ENCODE data around the gene KCP. TPM values are rescaled to one million over a fixed set of nuclear protein-coding genes. Genes with fewer than 3 reads are reported as not detected.

The KCP gene
- polyA plus RNA-seq, 4 donors: 1.6 to 38.8 (median 17.9) TPM

DNA sequence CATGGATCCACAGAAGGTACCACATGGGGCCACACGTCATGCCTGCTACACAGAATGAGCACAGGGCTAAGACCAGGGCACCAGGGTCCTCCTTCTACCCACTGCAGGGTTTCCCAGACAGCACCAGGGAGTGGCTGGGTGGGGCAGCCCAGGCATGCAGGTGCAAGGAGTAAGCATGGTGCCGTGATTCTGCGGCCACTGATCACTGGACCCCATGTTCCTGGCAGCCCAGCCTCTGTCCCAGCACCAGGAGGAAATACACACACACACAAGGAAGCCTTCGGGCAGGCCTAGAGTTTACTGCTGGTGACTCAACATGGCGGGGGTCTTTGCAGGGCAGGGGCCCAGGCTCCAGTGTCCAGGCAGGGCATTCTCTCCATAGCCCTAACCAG lies 33.9 kb downstream of the KCP start:
- no peak for DNase-seq (ENCODE audit: low read depth in 4 of 4, low spot score in 3 of 4)

DNA sequence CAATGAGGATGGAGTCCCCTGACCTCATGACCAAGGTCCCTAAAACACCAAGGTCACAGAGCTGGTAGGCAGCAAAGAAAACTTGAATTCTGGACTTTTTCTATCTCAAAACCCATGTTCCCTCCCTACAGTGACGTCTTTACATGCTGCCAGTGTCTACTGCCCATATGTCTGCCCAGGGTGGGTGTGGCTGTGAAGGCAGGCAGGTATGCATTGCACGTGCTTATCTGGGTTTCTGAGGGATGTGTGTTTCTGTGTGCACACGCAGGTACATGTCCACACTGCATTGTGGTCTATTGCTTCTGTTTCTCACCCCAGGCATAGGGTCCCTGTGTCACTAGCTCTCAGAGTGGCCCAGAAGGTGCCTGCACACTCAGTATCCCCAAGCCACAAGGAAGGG lies 34.4 kb downstream of the KCP start:
- DNase-seq (ENCODE audit: low read depth in 4 of 4, low spot score in 3 of 4): no peak

DNA sequence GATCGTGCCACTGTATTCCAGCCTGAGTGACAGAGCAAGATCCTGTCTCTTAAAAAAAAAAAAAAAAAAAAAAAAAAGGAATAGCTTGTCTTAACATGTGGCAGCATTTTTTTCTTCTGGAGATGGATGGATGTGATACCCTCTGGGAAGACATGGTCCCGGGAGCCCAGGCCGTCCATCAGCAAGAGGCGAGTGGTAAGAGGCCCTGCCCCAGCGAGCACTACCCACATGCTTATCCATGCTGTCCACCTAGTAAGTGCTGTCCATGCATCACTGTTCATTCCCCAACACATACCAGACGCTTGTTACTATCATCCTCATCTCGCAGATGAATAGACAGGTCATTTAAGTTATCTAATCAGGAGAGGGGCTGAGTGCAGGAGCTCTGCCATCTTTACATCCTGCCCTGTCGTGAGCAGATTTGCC lies 35.0 kb downstream of the KCP start:
- DNase-seq (ENCODE audit: low read depth in 4 of 4, low spot score in 3 of 4): no peak

DNA sequence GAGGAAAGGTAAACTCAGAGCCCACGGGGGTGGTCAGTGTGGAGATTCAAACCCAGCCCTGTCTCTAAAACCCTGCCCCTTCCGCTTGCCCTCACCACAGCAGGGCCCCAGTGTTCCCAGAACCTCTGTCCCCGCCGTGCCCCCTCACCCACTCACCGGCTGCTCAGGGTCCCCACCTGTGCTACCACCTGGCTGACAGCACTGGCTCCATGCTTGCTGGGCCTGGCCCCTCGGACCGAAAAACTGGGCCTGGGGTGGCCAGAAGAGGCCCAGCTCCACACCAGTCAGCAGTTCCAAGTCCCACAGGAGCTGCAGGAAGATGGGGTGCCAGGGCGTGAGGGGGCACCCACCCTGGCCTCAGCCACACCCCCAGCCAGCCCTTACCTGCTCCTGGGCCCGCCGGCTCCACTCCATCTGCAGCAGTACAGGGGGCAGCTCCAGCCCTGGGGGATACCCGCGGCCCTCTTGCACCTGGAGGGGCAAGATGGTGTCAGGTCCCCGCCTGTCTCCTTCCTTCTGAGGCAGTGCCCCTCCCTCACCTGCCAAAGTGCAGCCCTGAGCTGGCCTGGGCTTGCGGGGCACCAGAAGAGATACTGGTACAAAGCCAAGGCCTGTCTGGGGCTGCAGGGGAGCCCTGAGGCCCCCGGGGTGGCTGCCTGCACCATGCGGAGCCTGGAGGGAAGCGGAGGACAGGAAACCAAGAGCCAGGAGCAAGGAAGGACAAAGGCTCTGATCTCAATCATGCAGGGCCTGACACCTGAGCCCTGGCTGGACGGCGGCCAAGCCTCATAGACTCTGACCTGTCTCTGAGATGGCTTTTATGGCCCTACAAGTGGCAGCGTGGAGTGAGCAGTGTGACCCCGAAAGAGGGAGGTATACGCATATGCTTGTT lies 36.1 kb downstream of the KCP start:
- DNase-seq (ENCODE audit: low read depth in 4 of 4, low spot score in 3 of 4): no peak

DNA sequence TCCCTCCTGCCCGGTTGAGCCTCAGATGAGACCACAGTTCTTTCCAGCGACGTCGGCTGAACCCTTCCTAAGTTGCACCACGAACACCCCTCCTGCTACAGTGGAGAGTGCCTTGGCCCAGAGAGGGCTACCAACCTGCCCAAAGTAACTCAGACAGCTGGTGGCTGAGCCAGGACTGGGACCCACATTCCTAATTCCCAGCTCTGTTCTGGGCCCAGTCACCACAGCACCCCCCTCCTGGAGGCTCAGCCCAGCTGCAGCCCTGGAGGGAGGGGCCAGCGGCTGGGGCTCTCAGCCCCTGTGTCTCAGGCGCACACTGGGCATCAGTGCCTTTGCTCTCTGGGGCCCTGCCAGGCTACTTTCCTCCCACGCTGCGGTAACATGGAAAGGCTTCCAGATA lies 37.3 kb downstream of the KCP start:
- no peak for DNase-seq (ENCODE audit: low read depth in 4 of 4, low spot score in 3 of 4)

DNA sequence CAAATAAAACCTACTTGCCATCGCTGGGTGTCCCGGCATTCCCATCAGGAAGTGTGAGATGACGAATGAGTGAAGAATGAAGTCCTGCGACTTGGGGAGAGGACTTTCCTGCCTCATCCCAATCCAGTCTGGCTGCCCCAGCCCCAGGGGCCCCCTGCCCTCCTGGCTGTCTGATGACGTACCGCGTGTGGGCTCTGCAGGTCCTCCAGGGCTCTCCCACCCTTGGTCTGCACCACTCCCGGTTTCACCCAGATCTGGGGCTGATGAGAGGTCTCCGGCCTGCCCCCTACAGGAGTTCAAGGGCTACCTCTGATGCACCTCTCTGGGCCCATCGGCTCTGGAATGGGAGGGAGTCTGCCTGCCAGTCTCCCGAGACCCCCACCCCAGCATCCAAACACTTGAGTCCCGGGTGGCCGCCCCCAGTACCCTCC lies 38.1 kb downstream of the KCP start:
- DNase-seq (ENCODE audit: low read depth in 4 of 4, low spot score in 3 of 4): no peak

DNA sequence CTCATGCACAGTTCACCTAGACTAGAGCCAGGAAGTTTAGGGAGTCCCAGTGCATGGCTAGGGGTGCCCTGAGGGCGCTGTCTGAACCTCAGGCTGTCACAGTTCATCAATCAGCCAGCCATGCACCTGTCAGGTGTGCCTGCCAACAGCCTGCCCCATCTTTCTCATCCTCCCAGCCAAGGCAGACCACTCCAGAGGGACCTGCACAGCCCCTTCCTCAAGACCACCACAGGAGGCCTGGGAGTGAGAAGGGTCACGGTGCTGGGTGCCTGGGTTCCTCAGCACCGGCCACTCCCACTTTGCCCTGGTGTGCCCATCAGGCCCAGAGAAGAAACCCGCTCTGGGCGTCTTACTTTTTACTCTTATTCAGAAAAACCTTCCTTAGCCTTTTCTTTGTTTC lies 39.5 kb downstream of the KCP start:
- no peak for DNase-seq (ENCODE audit: low read depth in 4 of 4, low spot score in 3 of 4)

DNA sequence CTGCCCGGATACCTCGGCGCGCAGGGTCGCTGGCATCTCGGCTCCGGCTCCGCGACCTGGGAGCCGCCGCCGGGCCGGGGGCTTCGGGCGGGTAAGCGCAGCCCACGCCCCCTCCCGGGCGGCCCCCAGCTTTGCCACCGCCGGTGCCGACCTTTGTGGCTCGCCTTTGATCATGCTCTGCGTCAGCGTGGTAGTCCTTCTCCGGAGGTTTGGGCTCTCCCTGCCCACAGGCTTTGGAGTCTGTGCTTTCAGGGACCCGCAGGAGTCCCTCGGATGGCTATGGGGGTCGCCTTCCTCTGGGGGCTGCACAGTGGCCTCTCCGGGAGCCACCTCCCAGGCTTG lies 40.6 kb downstream of the KCP start:
- DNase-seq (ENCODE audit: low read depth in 4 of 4, low spot score in 3 of 4): no peak

DNA sequence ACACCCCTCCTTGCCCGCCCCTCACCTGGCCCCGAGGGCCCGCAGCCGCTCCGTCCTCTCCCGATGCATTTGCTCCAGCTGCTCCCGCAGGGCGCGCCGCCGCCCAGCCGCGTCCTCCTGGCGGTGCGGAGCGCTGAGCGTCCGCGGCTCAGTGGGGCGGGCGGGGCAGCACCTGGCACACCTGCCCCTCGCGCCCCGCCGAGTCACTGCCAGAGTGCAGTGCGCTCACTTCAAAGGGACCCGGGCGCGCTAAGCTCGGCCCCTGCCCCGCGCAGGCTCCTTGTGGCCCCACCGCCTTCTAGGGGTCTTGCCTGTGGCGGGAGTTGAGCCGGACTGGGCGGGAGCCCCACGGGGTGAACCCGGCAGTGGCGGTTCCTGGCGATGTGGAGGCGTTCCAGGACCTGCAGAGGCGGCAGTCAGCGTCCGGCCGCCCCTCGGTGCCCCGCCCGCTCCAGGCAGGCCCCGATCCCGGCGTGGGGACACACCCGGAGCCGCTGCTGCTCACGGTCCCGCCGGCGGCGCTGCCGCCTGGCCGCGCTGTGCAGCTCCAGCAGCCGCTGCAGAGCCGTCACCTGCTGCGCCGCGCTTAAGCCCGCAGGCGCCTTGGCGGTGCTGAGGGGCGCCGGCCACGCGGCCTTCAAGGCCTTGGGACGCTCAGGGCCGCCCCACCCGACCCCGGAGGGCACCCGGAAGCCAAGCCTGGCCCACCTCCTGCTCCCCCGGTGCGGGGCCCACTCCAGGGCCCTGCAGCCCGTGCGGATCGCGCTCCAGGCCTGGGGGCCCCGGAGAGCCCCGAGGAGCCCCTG lies 41.2 kb downstream of the KCP start:
- DNase-seq (ENCODE audit: low read depth in 4 of 4, low spot score in 3 of 4): no peak

DNA sequence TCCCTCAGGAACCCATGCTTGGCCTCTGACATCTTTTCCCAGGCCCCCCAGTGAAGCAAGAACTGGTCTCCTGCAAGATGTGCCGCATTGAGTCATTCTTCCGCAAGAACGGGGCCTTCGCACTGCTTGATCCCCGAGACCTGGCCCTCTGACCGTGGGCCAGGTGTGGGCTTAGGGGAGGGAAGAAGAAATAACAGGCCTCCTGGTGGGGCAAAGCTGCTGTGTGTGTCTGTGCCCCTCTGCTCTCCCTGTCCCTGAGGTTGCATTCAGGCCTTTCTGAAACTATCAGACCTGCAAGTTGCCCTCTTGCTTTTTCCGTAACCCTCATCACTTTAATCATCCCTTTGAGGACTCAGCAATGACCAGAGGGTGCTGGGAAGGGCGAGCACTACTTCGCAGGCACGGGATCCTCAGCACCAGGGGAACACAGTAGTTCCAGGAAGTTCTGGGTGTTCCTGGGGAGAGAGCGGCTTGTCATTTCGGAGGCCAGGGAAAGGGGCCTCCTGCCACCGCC lies 41.8 kb downstream of the KCP start:
- DNase-seq (ENCODE audit: low read depth in 4 of 4, low spot score in 3 of 4): no peak

DNA sequence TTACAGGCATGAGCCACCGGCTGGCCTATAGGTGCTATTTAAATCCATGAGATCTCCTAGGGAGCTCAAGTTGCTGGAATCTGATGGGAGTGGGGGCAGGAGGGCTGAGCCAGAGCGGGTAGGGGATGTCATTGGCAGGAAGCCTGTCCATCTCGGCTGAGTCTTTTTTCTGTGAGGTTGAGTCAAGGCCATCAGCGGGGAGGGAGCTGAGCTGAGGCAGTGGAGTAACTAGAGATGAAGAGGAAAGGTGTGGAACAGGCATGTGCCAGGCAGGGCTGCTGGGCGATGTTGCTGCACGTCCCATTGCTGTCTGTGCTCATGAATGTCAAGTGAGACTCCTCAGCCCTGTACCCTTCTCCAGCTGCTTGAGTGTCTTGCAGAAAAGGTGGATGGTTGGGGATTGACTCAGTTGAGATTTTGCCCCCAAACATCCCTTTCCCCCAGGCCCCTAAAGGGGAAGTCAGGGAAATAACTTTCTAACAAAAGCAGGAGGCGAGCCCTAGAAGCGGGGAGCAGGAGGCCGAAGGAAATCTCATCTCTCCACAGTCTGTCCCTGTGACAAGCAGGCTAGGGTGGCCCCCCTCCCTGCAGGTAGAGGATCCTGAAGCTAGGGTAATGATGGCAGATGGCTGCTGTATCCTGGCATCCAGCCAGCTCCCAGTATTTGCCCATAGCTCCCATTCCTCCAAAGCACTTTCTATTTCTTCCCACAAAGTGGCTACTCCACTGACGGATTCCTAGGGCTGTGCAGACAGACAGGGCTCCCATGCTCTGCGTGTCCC lies 42.5 kb downstream of the KCP start:
- no peak for DNase-seq (ENCODE audit: low read depth in 4 of 4, low spot score in 3 of 4)

DNA sequence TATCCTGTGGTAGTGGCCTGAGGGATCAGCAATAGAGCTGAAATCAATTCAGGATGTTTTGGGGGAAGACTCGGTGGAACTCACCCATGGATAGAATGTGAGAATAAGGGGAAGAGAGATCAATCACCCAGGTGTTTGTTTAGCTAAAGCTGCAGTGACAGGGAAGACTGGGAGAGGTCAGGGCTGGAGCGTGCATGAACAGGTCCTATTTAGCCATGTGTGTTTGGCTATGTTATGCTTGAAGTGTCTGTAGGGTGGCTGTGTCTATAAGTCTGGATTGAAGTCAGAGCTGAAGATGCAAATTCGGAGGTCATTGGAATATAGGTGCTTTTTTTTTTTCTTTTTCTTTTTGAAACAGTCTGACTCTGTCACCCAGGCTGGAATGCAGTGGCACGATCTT lies 43.3 kb downstream of the KCP start:
- DNase-seq (ENCODE audit: low read depth in 4 of 4, low spot score in 3 of 4): no peak

DNA sequence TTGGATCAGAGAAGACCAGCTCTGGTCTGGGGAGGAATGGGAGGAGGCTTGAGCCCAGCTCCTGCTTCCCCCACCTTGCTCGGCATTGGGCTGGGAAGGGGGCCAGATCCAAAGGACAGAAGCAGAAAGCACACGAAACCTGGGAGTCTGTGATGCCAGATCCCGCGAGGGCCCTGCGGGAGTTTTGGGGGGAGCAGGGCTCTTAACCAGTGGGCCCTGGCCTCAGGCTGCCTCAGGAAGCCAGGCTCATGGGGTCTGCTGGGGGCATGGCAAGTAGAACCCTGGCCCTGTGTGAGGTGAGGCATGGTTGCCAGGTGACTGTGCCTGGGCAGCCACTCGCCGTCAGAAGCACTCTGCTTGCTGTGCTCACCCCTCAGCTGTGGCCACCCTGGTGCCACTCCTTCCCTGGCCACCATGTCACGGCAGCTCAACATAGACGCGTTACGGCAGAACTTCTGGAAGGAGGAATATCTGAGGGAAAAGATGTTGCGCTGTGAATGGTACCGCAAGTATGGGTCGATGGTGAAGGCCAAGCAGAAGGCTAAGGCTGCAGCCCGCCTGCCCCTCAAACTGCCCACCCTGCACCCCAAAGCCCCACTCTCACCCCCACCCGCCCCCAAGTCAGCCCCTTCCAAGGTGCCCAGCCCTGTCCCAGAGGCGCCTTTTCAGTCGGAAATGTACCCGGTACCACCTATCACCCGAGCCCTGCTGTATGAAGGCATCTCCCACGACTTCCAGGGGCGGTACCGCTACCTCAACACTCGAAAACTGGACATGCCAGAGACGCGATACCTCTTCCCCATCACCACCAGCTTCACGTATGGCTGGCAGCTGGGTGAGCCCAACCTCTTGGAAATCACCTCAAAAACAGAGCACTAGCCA lies 44.3 kb downstream of the KCP start:
- no peak for DNase-seq (ENCODE audit: low read depth in 4 of 4, low spot score in 3 of 4)

DNA sequence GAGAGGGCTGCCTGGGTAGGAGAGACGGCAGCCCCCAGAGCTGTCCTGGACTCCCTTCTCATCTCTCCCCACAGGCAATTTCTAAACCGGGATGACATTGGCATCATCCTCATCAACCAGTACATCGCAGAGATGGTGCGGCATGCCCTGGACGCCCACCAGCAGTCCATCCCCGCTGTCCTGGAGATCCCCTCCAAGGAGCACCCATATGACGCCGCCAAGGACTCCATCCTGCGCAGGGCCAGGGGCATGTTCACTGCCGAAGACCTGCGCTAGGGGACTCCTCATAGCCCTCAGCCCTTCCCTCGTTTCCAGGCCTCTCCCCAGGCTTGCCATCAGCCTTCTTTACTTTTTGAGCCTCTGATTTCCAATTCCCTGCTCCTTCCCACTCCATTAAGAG lies 45.2 kb downstream of the KCP start:
- DNase-seq (ENCODE audit: low read depth in 4 of 4, low spot score in 3 of 4): no peak

DNA sequence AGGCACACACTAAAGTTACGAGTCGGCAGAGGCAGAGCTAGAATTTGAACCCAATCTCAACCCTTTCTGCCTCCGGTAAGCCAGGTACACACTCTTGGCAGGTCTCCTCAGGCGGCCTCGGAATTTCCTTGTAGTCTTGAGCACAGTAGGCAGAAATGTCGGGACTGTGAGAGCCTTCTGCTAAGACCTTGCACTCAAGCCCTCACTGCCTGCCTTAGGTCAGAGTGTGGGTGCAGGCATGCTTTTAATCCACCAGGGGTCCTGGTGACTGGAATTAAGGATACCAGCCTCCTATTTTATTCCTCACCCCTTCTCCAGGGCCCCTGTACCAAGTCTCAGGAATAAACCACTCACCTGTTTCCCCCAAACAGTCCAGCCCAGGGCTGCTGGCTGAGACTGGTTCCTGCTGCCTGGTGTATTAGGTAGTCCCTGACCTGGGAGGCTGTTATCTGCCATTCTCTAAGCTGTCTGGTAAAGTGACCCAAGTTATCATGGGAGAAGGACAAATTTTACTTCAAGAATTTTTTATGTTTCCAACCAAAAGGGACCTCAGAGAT lies 47.0 kb downstream of the KCP start:
- no peak for DNase-seq (ENCODE audit: low read depth in 4 of 4, low spot score in 3 of 4)

DNA sequence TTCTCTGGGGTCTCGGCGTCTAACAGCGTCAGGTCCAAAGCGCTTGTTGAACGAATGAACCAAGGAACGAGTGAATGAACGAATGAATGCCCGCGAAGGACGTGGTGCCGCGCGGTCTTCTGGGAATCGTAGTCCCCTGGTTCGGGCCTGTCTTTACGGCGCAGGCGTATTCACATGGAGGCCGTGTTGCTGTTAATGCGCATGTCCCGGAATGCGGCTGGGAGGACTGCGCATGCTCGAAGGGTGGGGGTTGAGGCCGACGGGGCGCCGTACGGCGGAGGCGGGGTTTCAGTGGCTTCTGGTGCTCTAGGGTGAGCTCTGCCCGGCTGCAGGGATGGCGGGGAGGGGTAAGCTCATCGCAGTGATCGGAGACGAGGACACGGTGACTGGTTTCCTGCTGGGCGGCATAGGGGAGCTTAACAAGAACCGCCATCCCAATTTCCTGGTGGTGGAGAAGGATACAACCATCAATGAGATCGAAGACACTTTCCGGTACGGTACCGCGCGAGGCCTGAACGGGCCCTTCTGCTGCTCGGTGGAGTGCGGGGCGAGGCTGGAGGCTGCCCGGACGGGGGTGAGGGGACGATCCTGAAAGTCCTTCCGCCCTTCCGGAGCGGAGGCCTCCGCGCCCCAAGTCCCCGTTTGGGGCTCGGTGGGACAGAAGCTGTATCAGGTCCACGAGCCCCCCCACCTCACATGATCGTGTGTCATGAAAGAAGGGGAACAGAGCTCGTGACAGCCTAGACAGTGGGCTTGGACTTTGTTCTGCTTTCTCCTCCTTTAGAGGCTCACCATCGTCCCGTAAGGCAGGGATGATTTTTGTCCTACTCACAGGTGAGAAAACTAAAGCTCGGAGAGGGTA lies 47.7 kb downstream of the KCP start, which contains the start of gene ATP6V1F:
Gene ATP6V1F (plus strand): TSS at position 286 of the 862 bp plus-strand sequence. CDS start 49 bp downstream, at position 335.
- DNase-seq (ENCODE audit: low read depth in 4 of 4, low spot score in 3 of 4): peak; percentile 95 to 97 (median 95)

DNA sequence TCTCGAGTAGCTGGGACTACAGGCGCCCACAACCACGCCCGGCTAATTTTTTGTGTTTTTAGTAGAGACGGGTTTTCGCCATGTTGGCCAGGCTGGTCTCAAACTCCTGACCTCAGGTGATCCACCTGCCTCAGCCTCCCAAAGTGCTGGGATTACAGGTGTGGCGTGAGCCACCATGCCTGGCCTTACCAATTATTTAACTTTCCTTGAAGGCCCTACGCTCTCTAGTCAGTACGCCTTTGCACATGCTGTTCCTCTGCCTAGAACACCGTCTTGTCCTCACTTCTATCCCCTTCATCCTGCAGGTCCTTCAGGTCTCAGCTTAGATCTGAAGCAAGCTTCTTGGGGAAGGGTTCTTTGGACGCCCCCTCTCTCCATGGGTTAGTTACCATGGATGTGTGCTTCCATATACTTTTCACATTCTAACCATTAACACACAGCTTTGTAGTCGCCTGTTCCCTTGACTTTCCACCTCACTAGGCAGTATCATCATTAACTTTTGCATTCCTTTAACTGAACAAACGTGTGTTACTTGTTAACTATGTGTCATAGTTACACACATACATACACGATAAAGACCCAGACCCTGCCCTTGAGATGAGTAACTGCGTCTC lies 48.4 kb downstream of the KCP start:
- no peak for DNase-seq (ENCODE audit: low read depth in 4 of 4, low spot score in 3 of 4)
